Spleen (tissue), 7 donors: ENCODE results near the gene PLEKHG3.

Experiments used
- CTCF ChIP-seq, 11 experiments: fragments of 200-600 bp in 7 of 11; fragments of 450-650 bp in 4 of 11; sonication (generic) in 4 of 11; IDR thresholded peaks in 8 of 11; conservative IDR thresholded peaks in 3 of 11; 1 replicate in 7 of 11; 2 replicates in 4 of 11; pipeline versions ENCODE4 v1.4.0 to v1.8.0; 2016 to 2021; ENCODE audit warnings: antibody characterized with exemption in 11 of 11, inconsistent platforms in 4 of 11, mild to moderate bottlenecking in 1 of 11
- POLR2A ChIP-seq, 3 donors: fragments of 450-650 bp; IDR thresholded peaks; one replicate each; pipeline ENCODE4 v1.5.1; 2017; ENCODE audit warnings: antibody characterized with exemption in 3 of 3, mild to moderate bottlenecking in 1 of 3
- donor health status: DM: no; HTN: no; CAD: no; lungs with moderate emphysema.
- donor health status: DM: no; HTN: no; CAD: no.
- donor health status: DM: no; HTN: no; CAD: no.

GRCh38 chr14:64792871-64793560 lies 88.8 kb downstream of the PLEKHG3 start:
- TF ChIP-seq CTCF (IDR thresholded peaks at IDR 0.05 in 8 of 11, conservative IDR thresholded peaks at IDR 0.05 in 3 of 11) (no peak), POLR2A (IDR thresholded peaks at IDR 0.05) (no peak)
